ENCODE data around the gene PLXNA2.

The PLXNA2 gene

DNA sequence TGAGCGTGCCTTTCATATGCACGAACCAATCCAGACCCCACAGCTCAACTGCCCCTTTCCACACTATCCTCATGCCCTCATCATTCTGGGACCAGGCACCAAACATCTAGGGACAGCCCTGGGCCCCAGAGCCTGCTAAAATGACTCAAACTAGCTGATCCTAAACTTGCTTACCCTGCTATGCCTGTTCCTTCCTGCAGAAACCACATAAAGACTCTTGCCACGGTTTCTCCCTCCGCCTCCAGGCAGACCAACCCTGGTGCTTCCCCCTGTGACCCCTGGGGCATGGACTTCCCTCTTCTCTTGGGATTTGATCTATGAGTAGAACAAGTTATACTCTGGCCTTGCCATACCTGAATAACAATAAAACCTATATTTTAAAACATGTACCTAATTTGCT is 195.3 kb downstream of the PLXNA2 start:
- H3K27ac ChIP-seq (ENCODE audit: low read depth, low read length, severe bottlenecking): no peak overlapping the region
- H3K4me1 ChIP-seq (ENCODE audit: control insufficient read depth, insufficient read depth, low read length, poor library complexity, severe bottlenecking): peaks cover 7% of the 10 kb centered on the region
- H3K9me3 ChIP-seq (ENCODE audit: control insufficient read depth, low read length): no peaks in the 10 kb centered on the region
- 81 to 96% methylated on average over 3 to 4 of the region's 4 CpGs for WGBS, 2 experiments (ENCODE audit: insufficient coverage in 2 of 2)
- H3K36me3 ChIP-seq (ENCODE audit: control insufficient read depth, insufficient read depth, low read length): peaks cover 91% of the 10 kb centered on the region
- H3K4me3 ChIP-seq (ENCODE audit: extremely low read depth, insufficient read depth, low read length, poor library complexity, severe bottlenecking): no peak overlapping the region

GRCh38 chr1:208047975-208048374 is 196.2 kb downstream of the PLXNA2 start:
- H3K4me3 ChIP-seq (ENCODE audit: extremely low read depth, insufficient read depth, low read length, poor library complexity, severe bottlenecking): no peak overlapping the region
- no peaks in the 10 kb centered on the region for H3K9me3 ChIP-seq (ENCODE audit: control insufficient read depth, low read length)
- peaks cover 7% of the 10 kb centered on the region for H3K4me1 ChIP-seq (ENCODE audit: control insufficient read depth, insufficient read depth, low read length, poor library complexity, severe bottlenecking)
- no peak overlapping the region for H3K27ac ChIP-seq (ENCODE audit: low read depth, low read length, severe bottlenecking)
- 75 to 89% methylated on average over 3 to 6 of the region's 6 CpGs for WGBS, 2 experiments (ENCODE audit: insufficient coverage in 2 of 2)
- H3K36me3 ChIP-seq (ENCODE audit: control insufficient read depth, insufficient read depth, low read length): peaks cover 91% of the 10 kb centered on the region

GRCh38 chr1:208047476-208047934 is 196.7 kb downstream of the PLXNA2 start:
- no peak overlapping the region for H3K4me3 ChIP-seq (ENCODE audit: extremely low read depth, insufficient read depth, low read length, poor library complexity, severe bottlenecking)

DNA sequence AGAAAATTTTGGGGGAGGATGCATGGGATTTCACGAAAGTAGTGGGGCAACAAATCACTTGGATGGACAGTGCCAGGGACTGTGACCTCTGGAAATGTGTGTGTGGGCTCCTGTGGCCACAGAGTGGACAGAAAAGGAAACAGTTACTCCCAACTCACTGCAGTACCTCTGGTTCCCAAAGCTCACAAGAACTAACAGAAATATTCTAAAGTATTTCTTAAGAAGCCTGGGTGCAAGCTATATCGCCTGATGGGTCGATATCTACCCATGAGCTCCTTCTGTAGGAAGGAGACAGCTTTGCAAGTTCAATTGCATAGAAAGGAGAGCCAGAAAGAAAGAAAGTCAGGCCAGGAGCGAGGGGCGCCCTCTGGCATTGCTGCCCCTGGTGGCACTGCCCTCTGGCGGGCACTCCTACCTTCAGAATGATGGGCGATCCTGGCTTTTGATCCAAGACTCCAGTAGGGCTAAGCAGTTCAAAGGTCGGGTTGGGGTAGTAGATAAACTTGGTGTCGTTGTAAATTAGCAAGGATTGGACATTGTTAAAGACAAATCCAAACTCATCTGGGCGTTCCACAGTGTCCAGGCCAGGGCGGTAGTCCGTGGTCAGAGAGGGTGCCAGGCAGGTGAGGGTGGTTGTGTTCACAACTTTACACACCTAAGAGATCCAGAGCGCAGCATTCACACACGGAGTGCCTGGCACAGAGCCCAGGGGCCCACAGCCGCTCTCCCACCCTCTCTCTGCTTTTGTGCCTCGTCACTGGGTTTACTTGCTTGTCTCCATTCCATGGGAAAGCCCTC is 198.5 kb downstream of the PLXNA2 start:
- H3K9me3 ChIP-seq (ENCODE audit: control insufficient read depth, low read length): no peaks in the 10 kb centered on the region
- 95 to 96% methylated on average over 10 to 13 of the region's 16 CpGs for WGBS, 2 experiments (ENCODE audit: insufficient coverage in 2 of 2)
- H3K4me1 ChIP-seq (ENCODE audit: control insufficient read depth, insufficient read depth, low read length, poor library complexity, severe bottlenecking): peaks cover 7% of the 10 kb centered on the region
- no peak overlapping the region for H3K27ac ChIP-seq (ENCODE audit: low read depth, low read length, severe bottlenecking)
- H3K4me3 ChIP-seq (ENCODE audit: extremely low read depth, insufficient read depth, low read length, poor library complexity, severe bottlenecking): no peak overlapping the region
- H3K36me3 ChIP-seq (ENCODE audit: control insufficient read depth, insufficient read depth, low read length): peaks cover 87% of the 10 kb centered on the region

More at GRCh38 chr1:208047476-208047934, 196.7 kb downstream of the PLXNA2 start:
- H3K9me3 ChIP-seq (ENCODE audit: control insufficient read depth, low read length): no peaks in the 10 kb centered on the region
- H3K36me3 ChIP-seq (ENCODE audit: control insufficient read depth, insufficient read depth, low read length): peaks cover 91% of the 10 kb centered on the region
- H3K27ac ChIP-seq (ENCODE audit: low read depth, low read length, severe bottlenecking): no peak overlapping the region
- 65 to 76% methylated on average over 2 to 4 of the region's 6 CpGs for WGBS, 2 experiments (ENCODE audit: insufficient coverage in 2 of 2)
- peaks cover 7% of the 10 kb centered on the region for H3K4me1 ChIP-seq (ENCODE audit: control insufficient read depth, insufficient read depth, low read length, poor library complexity, severe bottlenecking)

GRCh38 chr1:208044589-208045462 is 199.4 kb downstream of the PLXNA2 start:
- WGBS, 2 experiments (ENCODE audit: insufficient coverage in 2 of 2): 87 to 92% methylated on average over 23 to 25 of the region's 27 CpGs

DNA sequence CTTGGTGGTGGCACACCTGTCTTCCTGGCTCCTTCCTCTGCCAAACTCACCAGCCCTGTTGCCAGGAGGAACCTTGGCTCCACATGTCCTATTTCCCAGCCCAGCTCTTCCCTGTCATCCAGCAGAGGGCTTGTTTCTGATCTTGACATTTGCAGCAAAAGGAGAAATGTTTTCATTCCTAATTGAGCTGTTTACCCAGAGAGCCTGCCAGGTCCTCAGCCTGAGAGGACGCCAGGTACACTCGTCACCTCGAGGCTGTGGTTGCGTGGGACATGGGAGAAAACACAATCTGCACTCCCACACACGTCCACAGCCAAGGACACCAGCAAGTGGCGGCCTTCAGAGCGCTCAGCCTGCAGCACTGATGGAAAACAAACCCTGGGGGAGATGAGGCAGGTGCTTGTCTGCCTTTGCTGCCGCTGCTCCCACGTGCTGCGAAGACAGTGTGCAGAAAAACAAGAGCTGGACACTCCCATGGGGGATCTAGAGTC is 200.4 kb downstream of the PLXNA2 start:
- WGBS, 2 experiments (ENCODE audit: insufficient coverage in 2 of 2): 91 to 92% methylated on average over 9 of the region's 10 CpGs
- H3K4me1 ChIP-seq (ENCODE audit: control insufficient read depth, insufficient read depth, low read length, poor library complexity, severe bottlenecking): peaks cover 7% of the 10 kb centered on the region
- peaks cover 86% of the 10 kb centered on the region for H3K36me3 ChIP-seq (ENCODE audit: control insufficient read depth, insufficient read depth, low read length)
- H3K9me3 ChIP-seq (ENCODE audit: control insufficient read depth, low read length): no peaks in the 10 kb centered on the region
- H3K27ac ChIP-seq (ENCODE audit: low read depth, low read length, severe bottlenecking): no peak overlapping the region
- no peak overlapping the region for H3K4me3 ChIP-seq (ENCODE audit: extremely low read depth, insufficient read depth, low read length, poor library complexity, severe bottlenecking)

More at GRCh38 chr1:208044589-208045462, 199.4 kb downstream of the PLXNA2 start:
- H3K4me3 ChIP-seq (ENCODE audit: extremely low read depth, insufficient read depth, low read length, poor library complexity, severe bottlenecking): no peak overlapping the region
- H3K27ac ChIP-seq (ENCODE audit: low read depth, low read length, severe bottlenecking): no peak overlapping the region
- peaks cover 86% of the 10 kb centered on the region for H3K36me3 ChIP-seq (ENCODE audit: control insufficient read depth, insufficient read depth, low read length)
- H3K4me1 ChIP-seq (ENCODE audit: control insufficient read depth, insufficient read depth, low read length, poor library complexity, severe bottlenecking): peaks cover 7% of the 10 kb centered on the region
- H3K9me3 ChIP-seq (ENCODE audit: control insufficient read depth, low read length): no peaks in the 10 kb centered on the region

- Histone ChIP-seq H3K4me3 (ENCODE audit: extremely low read depth, insufficient read depth, low read length, poor library complexity, severe bottlenecking) (no peak overlapping the region), H3K4me1 (ENCODE audit: control insufficient read depth, insufficient read depth, low read length, poor library complexity, severe bottlenecking) (peaks cover 7% of the 10 kb centered on the region), H3K27ac (ENCODE audit: low read depth, low read length, severe bottlenecking) (no peak overlapping the region), H3K9me3 (ENCODE audit: control insufficient read depth, low read length) (no peaks in the 10 kb centered on the region), H3K36me3 (ENCODE audit: control insufficient read depth, insufficient read depth, low read length) (peaks cover 86% of the 10 kb centered on the region)
- 89 to 98% methylated on average over 9 to 13 of the region's 13 CpGs for WGBS, 2 experiments (ENCODE audit: insufficient coverage in 2 of 2)
Observed at GRCh38 chr1:208042868-208043267, 201.3 kb downstream of the PLXNA2 start.

GRCh38 chr1:208042041-208042615 is 202.1 kb downstream of the PLXNA2 start:
- WGBS, 2 experiments (ENCODE audit: insufficient coverage in 2 of 2): 94 to 96% methylated on average over 18 to 21 of the region's 22 CpGs
- Histone ChIP-seq H3K36me3 (ENCODE audit: control insufficient read depth, insufficient read depth, low read length) (peaks cover 85% of the 10 kb centered on the region), H3K4me1 (ENCODE audit: control insufficient read depth, insufficient read depth, low read length, poor library complexity, severe bottlenecking) (peaks cover 7% of the 10 kb centered on the region), H3K27ac (ENCODE audit: low read depth, low read length, severe bottlenecking) (no peak overlapping the region), H3K4me3 (ENCODE audit: extremely low read depth, insufficient read depth, low read length, poor library complexity, severe bottlenecking) (no peak overlapping the region), H3K9me3 (ENCODE audit: control insufficient read depth, low read length) (no peaks in the 10 kb centered on the region)

GRCh38 chr1:208041505-208041904 is 202.7 kb downstream of the PLXNA2 start:
- no peak overlapping the region for H3K4me3 ChIP-seq (ENCODE audit: extremely low read depth, insufficient read depth, low read length, poor library complexity, severe bottlenecking)
- H3K4me1 ChIP-seq (ENCODE audit: control insufficient read depth, insufficient read depth, low read length, poor library complexity, severe bottlenecking): peaks cover 7% of the 10 kb centered on the region
- H3K27ac ChIP-seq (ENCODE audit: low read depth, low read length, severe bottlenecking): no peak overlapping the region
- H3K36me3 ChIP-seq (ENCODE audit: control insufficient read depth, insufficient read depth, low read length): peaks cover 90% of the 10 kb centered on the region
- WGBS, 2 experiments (ENCODE audit: insufficient coverage in 2 of 2): 96 to 100% methylated on average over 5 to 9 of the region's 9 CpGs
- no peaks in the 10 kb centered on the region for H3K9me3 ChIP-seq (ENCODE audit: control insufficient read depth, low read length)

DNA sequence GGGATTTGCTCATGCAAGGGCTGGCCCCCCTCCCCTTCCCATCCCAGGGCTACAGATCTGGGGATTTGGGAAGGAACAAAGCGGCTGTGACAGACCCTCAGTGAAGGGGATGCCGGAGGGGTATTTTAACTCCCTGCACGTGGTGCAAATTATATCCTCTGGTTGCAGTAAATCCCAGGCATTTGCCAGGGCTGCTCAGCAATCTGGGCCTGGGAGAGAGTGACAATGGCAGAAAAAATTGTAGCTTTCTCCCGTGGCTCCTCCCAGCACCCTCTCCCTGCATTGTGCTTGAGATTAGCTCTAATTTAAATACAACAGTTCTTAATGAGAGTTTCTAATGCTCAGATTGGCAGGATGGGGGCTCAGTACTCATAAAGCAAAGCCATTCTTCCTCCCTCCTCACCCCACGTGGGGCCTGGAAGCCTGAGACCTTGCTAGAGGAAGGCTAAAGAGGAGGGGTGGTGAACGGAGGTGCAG is 203.3 kb downstream of the PLXNA2 start:
- Histone ChIP-seq H3K27ac (ENCODE audit: low read depth, low read length, severe bottlenecking) (no peak overlapping the region), H3K4me1 (ENCODE audit: control insufficient read depth, insufficient read depth, low read length, poor library complexity, severe bottlenecking) (peaks cover 7% of the 10 kb centered on the region), H3K4me3 (ENCODE audit: extremely low read depth, insufficient read depth, low read length, poor library complexity, severe bottlenecking) (no peak overlapping the region), H3K9me3 (ENCODE audit: control insufficient read depth, low read length) (no peaks in the 10 kb centered on the region), H3K36me3 (ENCODE audit: control insufficient read depth, insufficient read depth, low read length) (peaks cover 89% of the 10 kb centered on the region)
- 72 to 83% methylated on average over 1 to 3 of the region's 6 CpGs for WGBS, 2 experiments (ENCODE audit: insufficient coverage in 2 of 2)
